ENCODE measurements around the gene CTSZ.

GRCh38 chr20:59042151-59042795 lies 35.2 kb upstream of the CTSZ start, which contains the start of gene PRELID3B:
- TF ChIP-seq CREB5 (CRISPR knock-in tag; IDR thresholded peaks at IDR 0.05; ENCODE audit: low read depth) (no peak), SNAI2 (CRISPR knock-in tag; IDR thresholded peaks at IDR 0.05) (no peak), ZFP3 (CRISPR knock-in tag; IDR thresholded peaks at IDR 0.05) (peak; percentile 33; the same call in 1 of the 2 replicates), ZNF8 (CRISPR knock-in tag; IDR thresholded peaks at IDR 0.05) (no peak), TOX (CRISPR knock-in tag; IDR thresholded peaks at IDR 0.05; ENCODE audit: borderline replicate concordance) (no peak)
- TF ChIP-seq, protein P1, sequence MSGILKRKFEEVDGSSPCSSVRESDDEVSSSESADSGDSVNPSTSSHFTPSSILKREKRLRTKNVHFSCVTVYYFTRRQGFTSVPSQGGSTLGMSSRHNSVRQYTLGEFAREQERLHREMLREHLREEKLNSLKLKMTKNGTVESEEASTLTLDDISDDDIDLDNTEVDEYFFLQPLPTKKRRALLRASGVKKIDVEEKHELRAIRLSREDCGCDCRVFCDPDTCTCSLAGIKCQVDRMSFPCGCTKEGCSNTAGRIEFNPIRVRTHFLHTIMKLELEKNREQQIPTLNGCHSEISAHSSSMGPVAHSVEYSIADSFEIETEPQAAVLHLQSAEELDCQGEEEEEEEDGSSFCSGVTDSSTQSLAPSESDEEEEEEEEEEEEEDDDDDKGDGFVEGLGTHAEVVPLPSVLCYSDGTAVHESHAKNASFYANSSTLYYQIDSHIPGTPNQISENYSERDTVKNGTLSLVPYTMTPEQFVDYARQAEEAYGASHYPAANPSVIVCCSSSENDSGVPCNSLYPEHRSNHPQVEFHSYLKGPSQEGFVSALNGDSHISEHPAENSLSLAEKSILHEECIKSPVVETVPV (CRISPR knock-in tag; IDR thresholded peaks at IDR 0.05): no peak

All from SK-N-SH treated with all-trans-retinoic acid at 6 μM for 48 hours (cell line).